Brain microvascular endothelial cell (primary cell): ENCODE data around the gene ERBB4.
"Not testable (repeated sequence)": the region's sequence is repeated elsewhere in the genome, so short reads cannot be mapped to it uniquely, and the experiment has no call there.

ENCODE experiments used
- DNase-seq: peaks from one replicate; pipeline ENCODE4 v3.0.0-alpha.2; 2020
- H3K27ac ChIP-seq: fragments of 250-450 bp; sonication (Bioruptor Pico); 2 replicates; pipeline ENCODE4 v1.5.1; 2020; ENCODE audit warnings: mild to moderate bottlenecking, moderate library complexity
- H3K27me3 ChIP-seq: fragments of 250-450 bp; sonication (Bioruptor Pico); replicated peaks from 2 replicates; pipeline ENCODE4 v1.5.1; 2020; ENCODE audit warnings: mild to moderate bottlenecking
- H3K36me3 ChIP-seq: fragments of 250-450 bp; sonication (Bioruptor Pico); replicated peaks from 2 replicates; pipeline ENCODE4 v1.5.1; 2020; ENCODE audit warnings: mild to moderate bottlenecking
- H3K4me3 ChIP-seq: 2 replicates; pipeline ENCODE4 v1.5.1; 2011; ENCODE audit warnings: low read depth, mild to moderate bottlenecking, control low read depth, low read length, moderate library complexity
- in situ Hi-C: cut with HindIII; loops from 2 replicates; pipeline ENCODE4 v1.10.0; 2017; ENCODE audit warnings: low sequenced_read_pairs, low pct_ligation_motif_present
- TF ChIP-seq, protein P1 (sequence below): IDR thresholded peaks from 2 replicates; pipeline ENCODE4 v1.5.1; 2011; ENCODE audit warnings: low read depth, mild to moderate bottlenecking, moderate library complexity, low read length, control low read depth, inconsistent platforms; ENCODE audit errors: missing control alignments

ERBB4 gene

DNA sequence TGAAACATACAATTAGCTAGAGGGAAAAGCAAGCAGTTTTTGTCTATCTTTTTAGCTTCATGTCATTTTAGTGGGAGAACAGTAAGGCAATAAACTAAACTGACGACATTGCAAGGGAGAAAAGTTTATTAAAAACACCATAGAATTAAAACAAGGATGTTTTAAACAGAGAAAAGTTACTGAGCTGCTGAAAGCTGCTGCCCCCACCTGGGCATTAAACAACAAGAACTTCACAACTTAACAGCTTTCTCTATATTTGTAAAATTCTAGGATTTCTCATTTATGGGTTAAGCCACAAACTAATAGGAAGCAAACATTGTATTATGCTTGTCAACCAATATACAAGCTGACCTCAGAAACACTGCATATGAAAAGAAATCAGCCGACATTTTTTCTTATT lies 289.2 kb downstream of the ERBB4 start:
- in situ Hi-C loops, result no loop called here
- DNase-seq, result peak; percentile 4
- TF ChIP-seq, protein P1, sequence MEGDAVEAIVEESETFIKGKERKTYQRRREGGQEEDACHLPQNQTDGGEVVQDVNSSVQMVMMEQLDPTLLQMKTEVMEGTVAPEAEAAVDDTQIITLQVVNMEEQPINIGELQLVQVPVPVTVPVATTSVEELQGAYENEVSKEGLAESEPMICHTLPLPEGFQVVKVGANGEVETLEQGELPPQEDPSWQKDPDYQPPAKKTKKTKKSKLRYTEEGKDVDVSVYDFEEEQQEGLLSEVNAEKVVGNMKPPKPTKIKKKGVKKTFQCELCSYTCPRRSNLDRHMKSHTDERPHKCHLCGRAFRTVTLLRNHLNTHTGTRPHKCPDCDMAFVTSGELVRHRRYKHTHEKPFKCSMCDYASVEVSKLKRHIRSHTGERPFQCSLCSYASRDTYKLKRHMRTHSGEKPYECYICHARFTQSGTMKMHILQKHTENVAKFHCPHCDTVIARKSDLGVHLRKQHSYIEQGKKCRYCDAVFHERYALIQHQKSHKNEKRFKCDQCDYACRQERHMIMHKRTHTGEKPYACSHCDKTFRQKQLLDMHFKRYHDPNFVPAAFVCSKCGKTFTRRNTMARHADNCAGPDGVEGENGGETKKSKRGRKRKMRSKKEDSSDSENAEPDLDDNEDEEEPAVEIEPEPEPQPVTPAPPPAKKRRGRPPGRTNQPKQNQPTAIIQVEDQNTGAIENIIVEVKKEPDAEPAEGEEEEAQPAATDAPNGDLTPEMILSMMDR, result peak; percentile 67

DNA sequence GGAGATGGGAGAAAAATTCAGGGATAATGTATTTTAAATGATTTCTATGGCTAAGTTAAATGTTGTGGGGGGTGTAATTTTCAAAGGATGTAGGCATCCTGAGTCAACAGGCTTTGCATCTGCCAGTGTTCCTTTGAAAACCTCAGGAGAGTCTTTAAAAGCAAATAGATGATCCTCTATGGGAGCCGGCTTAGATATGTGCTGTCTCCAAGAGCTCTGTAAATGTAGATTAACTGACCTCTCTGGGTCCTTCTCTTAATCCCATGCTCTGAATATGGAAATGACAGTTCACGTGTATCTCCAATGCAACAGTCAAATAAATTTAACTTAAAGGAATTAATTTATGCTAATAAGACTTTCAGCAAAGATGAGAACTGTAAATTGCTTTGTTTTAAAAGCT lies 292.7 kb downstream of the ERBB4 start:
- H3K4me3 ChIP-seq, result no peak overlapping the region
- no peak overlapping the region for H3K27ac ChIP-seq
- in situ Hi-C loops, result no loop called here
- DNase-seq, result no peak
- no peaks in the 10 kb centered on the region for H3K36me3 ChIP-seq
- H3K27me3 ChIP-seq, result no peaks in the 10 kb centered on the region
- TF ChIP-seq, protein P1, result no peak

More for the DNA sequence above, 289.2 kb downstream of the ERBB4 start:
- H3K27me3 ChIP-seq, result no peaks in the 10 kb centered on the region
- no peaks in the 10 kb centered on the region for H3K36me3 ChIP-seq
- no peak overlapping the region for H3K27ac ChIP-seq
- no peak overlapping the region for H3K4me3 ChIP-seq

DNA sequence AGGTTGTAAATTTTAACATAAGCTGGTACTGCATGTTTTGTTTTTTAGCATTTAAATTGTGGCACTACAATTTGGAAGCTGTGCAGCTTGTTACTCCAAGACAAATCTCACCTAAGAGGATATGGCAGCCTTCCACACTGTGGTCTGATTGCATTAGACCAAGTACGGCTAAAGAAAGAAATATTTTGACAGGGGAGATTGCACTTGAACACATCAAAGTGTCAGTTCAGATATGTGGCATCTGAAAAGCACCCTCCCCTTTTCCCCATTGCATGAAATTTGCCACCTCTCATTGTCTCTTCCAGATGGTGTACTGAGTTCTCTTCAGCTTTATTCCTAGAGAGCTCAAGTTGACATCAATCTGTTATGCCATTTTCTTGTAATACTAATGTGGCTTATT lies 295.9 kb downstream of the ERBB4 start:
- no peak overlapping the region for H3K27ac ChIP-seq
- H3K27me3 ChIP-seq, result no peaks in the 10 kb centered on the region
- DNase-seq, result no peak
- TF ChIP-seq, protein P1, result no peak
- no peak overlapping the region for H3K4me3 ChIP-seq
- no peaks in the 10 kb centered on the region for H3K36me3 ChIP-seq
- in situ Hi-C loops, result no loop called here

DNA sequence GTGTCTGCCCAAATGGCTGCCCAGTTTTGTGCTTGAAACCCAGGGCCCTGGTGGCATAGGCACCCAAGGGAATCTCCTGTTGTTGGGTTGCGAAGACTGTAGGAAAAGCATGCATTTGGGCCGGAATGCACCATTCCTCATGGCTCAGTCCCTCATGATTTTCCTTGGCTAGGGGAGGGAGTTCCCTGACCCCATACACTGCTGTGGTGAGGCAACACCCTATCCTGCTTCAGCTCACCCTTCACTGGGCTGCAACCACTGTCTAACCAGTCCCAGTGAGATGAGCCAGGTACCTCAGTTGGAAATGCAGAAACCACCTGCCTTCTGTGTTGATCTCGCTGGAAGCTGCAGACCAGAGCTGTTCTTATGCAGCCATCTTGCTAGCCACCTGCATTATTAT lies 300.4 kb downstream of the ERBB4 start:
- H3K4me3 ChIP-seq, H3K36me3 ChIP-seq, H3K27ac ChIP-seq, in situ Hi-C loops, H3K27me3 ChIP-seq, DNase-seq: not testable (repeated sequence)

DNA sequence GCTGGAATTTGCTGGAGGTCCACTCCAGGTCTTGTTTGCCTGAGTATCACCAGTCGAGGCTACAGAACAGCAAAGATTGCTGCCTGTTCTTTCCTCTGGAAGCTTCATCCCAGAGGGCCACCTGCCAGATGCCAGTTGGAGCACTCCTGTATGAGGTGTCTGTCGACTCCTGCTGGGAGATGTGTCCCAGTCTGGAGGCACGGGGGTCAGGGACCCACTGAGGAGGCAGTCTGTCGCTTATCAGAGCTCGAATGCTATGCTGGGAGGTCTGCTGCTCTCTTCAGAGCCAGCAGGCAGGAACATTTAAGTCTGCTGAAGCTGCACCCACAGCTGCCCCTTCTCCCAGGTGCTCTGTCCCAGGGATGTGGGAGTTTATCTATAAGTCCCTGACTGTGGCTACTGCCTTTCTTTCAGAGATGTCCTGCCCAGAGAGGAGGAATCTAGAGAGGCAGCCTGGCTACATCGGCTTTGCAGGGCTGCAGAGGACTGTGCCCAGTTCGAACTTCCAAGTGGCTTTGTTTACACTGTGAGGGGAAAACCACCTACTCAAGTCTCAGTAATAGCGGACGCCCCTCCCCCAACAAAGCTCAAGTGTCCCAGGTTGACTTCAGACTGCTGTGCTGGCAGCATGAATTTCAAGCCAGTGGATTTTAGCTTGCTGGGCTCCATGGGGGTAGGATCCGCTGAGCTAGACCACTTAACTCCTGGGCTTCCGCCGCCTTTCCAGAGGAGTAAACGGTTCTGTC lies 301.1 kb downstream of the ERBB4 start:
- Histone ChIP-seq H3K27me3 (no peaks in the 10 kb centered on the region), H3K4me3 (no peak overlapping the region), H3K27ac (no peak overlapping the region), H3K36me3 (no peaks in the 10 kb centered on the region)
- DNase-seq, result no peak
- TF ChIP-seq, protein P1, result no peak
- in situ Hi-C loops, result no loop called here

DNA sequence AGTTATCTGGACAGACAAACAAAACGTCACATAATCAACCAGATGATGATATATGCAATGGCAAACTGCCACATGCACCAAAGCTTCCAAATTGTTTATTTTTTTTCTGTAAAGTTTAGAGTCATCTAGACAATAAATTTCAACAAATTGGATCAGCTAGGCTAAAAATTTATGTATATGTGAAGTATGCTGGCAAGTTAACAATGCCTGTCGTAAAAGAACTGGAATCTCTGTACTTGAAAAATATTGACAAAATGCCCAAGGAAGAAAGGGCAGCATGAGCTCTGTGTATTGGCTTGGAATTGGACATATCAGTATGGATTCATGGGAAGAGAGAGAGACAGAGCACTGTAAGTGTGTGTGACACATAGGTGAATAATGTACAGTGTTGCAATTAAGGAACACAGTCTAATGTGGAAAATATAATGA lies 309.8 kb downstream of the ERBB4 start:
- DNase-seq, result no peak
- TF ChIP-seq, protein P1, result no peak
- Histone ChIP-seq H3K27ac (no peak overlapping the region), H3K27me3 (no peaks in the 10 kb centered on the region), H3K4me3 (no peak overlapping the region), H3K36me3 (no peaks in the 10 kb centered on the region)
- in situ Hi-C loops, result no loop called here
